Liver (tissue), 9 donors: ENCODE data around the gene NPAS2. TPM values are rescaled to one million over a fixed set of nuclear protein-coding genes. Genes with fewer than 3 reads are reported as not detected.

Source experiments
- DNase-seq: peaks from one replicate; pipeline ENCODE4 v3.0.0-alpha.2; 2017; ENCODE audit warnings: low spot score
- H3K27ac ChIP-seq, 2 donors: one replicate each; pipeline ENCODE4 v1.7.0; 2013; ENCODE audit warnings: inconsistent platforms in 2 of 2, low read length in 2 of 2, control low read depth in 1 of 2, low read depth in 1 of 2, mild to moderate bottlenecking in 1 of 2
- H3K27me3 ChIP-seq, 4 donors: one replicate each; pipeline versions ENCODE4 v1.6.1 to v1.7.0; 2013; ENCODE audit warnings: low read length in 3 of 4, inconsistent platforms in 1 of 4, mild to moderate bottlenecking in 1 of 4, moderate library complexity in 1 of 4; ENCODE audit not compliant: control insufficient read depth in 4 of 4, insufficient read depth in 4 of 4
- H3K36me3 ChIP-seq, 4 donors: one replicate each; pipeline versions ENCODE4 v1.6.1 to v1.7.0; 2013; ENCODE audit warnings: low read length in 3 of 4, mild to moderate bottlenecking in 3 of 4, low read depth in 1 of 4, moderate library complexity in 1 of 4; ENCODE audit not compliant: control insufficient read depth in 4 of 4, insufficient read depth in 3 of 4
- H3K4me1 ChIP-seq, 4 donors: one replicate each; pipeline versions ENCODE4 v1.6.1 to v1.7.0; 2013; ENCODE audit warnings: low read length in 3 of 4, mild to moderate bottlenecking in 3 of 4, moderate library complexity in 1 of 4; ENCODE audit not compliant: control insufficient read depth in 4 of 4, insufficient read depth in 4 of 4
- H3K4me3 ChIP-seq, 3 donors: one replicate each; pipeline versions ENCODE4 v1.6.1 to v1.7.0; 2013; ENCODE audit warnings: low read length in 3 of 3, control low read depth in 1 of 3, low read depth in 1 of 3, mild to moderate bottlenecking in 1 of 3
- H3K9ac ChIP-seq, 2 donors: one replicate each; pipeline ENCODE4 v1.7.0; 2013; ENCODE audit warnings: low read length in 2 of 2, mild to moderate bottlenecking in 2 of 2, moderate library complexity in 2 of 2, control low read depth in 1 of 2, low read depth in 1 of 2
- H3K9me3 ChIP-seq, 4 donors: one replicate each; pipeline versions ENCODE4 v1.6.1 to v1.7.0; 2013; ENCODE audit warnings: low read length in 3 of 4; ENCODE audit not compliant: control insufficient read depth in 4 of 4
- EGR1 ChIP-seq, 2 donors: IDR thresholded peaks; 2 replicates each; pipeline ENCODE4 v1.6.1; 2016 to 2018; ENCODE audit warnings: antibody characterized with exemption in 2 of 2, low read depth in 2 of 2
- FOXA1 ChIP-seq: IDR thresholded peaks from 2 replicates; pipeline ENCODE4 v1.6.1; 2016; ENCODE audit warnings: antibody characterized with exemption
- FOXA2 ChIP-seq: IDR thresholded peaks from 2 replicates; pipeline ENCODE4 v1.6.1; 2016; ENCODE audit warnings: antibody characterized with exemption
- HNF4A ChIP-seq, 2 donors: conservative IDR thresholded peaks; 2 replicates each; pipeline ENCODE4 v1.6.1; 2016; ENCODE audit warnings: antibody characterized with exemption in 2 of 2, mild to moderate bottlenecking in 2 of 2
- HNF4G ChIP-seq: IDR thresholded peaks from 2 replicates; pipeline ENCODE4 v1.6.1; 2016; ENCODE audit warnings: antibody characterized with exemption
- JUND ChIP-seq, 2 donors: IDR thresholded peaks; 2 replicates each; pipeline ENCODE4 v1.6.1; 2016; ENCODE audit warnings: antibody characterized with exemption in 2 of 2
- NR2F2 ChIP-seq: IDR thresholded peaks from 2 replicates; pipeline ENCODE4 v1.6.1; 2016; ENCODE audit warnings: antibody characterized with exemption
- RAD21 ChIP-seq, 2 donors: IDR thresholded peaks; 2 replicates each; pipeline ENCODE4 v1.6.1; 2016; ENCODE audit warnings: antibody characterized with exemption in 2 of 2, mild to moderate bottlenecking in 2 of 2
- RXRA ChIP-seq, 2 donors: IDR thresholded peaks; 2 replicates each; pipeline ENCODE4 v1.6.1; 2017 to 2018; ENCODE audit warnings: antibody characterized with exemption in 2 of 2, mild to moderate bottlenecking in 1 of 2
- SP1 ChIP-seq: IDR thresholded peaks from 2 replicates; pipeline ENCODE4 v1.6.1; 2018; ENCODE audit warnings: antibody characterized with exemption, mild to moderate bottlenecking
- TAF1 ChIP-seq: conservative IDR thresholded peaks from 2 replicates; pipeline ENCODE4 v1.6.1; 2016; ENCODE audit warnings: antibody characterized with exemption, mild to moderate bottlenecking
- YY1 ChIP-seq: IDR thresholded peaks from 2 replicates; pipeline ENCODE4 v1.6.1; 2016; ENCODE audit warnings: antibody characterized with exemption, mild to moderate bottlenecking
- WGBS: extraction: QIAGEN DNeasy Blood & Tissue Kit; methylation state at CpG from one replicate; pipeline ENCODE4 v1.1.7; 2013; 5-methylcytosine and 5-hydroxymethylcytosine counted together
- polyA plus RNA-seq, 2 donors: library from polyadenylated mRNA; stranded (reverse) in 1 of 2; unstranded in 1 of 2; fragments of 200-250 nt in 1 of 2; fragments of >200 nt in 1 of 2; fragmentation: Nextera tagmentation in 1 of 2; extraction: Ambion mirVana in 1 of 2; gene quantifications; one replicate each; pipeline versions ENCODE4 v1.2.1 to v1.2.3, GENCODE V29; 2013 to 2015
- total RNA-seq, 2 donors: library from RNA; depleted of rRNA; stranded (reverse); fragments of >200 nt; gene quantifications; one replicate each; pipeline ENCODE4 v1.2.3, GENCODE V29; 2014
- TF ChIP-seq, protein P1 (sequence below): IDR thresholded peaks from 2 replicates; pipeline ENCODE4 v1.6.1; 2016; ENCODE audit warnings: antibody characterized with exemption, mild to moderate bottlenecking
- TF ChIP-seq, protein P2 (sequence below): IDR thresholded peaks from 2 replicates; pipeline ENCODE4 v1.6.1; 2016; ENCODE audit warnings: antibody characterized with exemption
- TF ChIP-seq, protein P3 (sequence below): IDR thresholded peaks from 2 replicates; pipeline ENCODE4 v1.6.1; 2016; ENCODE audit warnings: antibody characterized with exemption
- TF ChIP-seq, protein P4 (sequence below): fragments of 150-350 bp; IDR thresholded peaks from 2 replicates; pipeline ENCODE4 v1.5.1; 2017; ENCODE audit warnings: improper control_type of control experiment, low read depth, low read length; ENCODE audit not compliant: missing input control
- TF ChIP-seq, protein P5 (sequence below): IDR thresholded peaks from 2 replicates; pipeline ENCODE4 v1.6.1; 2016; ENCODE audit warnings: antibody characterized with exemption
- donor health status: healthy.
- donor health status: healthy.
- donor health status: healthy.
- donor health status: healthy.
- donor health status: healthy.

NPAS2 gene
- total and polyA plus RNA-seq, 4 donors, result 0.33 to 24.3 (median 6.6) TPM

DNA sequence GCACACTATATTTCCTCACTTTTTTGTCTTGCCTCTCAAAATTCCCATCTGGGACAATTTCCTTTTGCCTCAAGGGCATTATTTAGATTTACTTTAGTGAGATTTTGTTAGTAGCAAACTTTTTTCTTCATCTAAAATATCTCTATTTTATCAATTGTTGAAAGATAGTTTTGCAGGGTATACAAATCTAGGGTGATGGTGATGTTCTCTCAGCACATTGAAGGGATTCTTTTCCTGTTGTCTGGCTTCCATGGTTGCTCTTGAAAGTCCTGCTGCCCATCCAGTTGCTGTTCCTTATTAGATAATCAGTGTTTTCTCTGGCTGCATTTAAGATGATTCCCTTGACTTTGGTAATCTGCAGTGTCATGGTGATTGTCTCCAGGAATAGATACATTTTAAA is 48.1 kb downstream of the NPAS2 start (continued):
- TF ChIP-seq, protein P1, sequence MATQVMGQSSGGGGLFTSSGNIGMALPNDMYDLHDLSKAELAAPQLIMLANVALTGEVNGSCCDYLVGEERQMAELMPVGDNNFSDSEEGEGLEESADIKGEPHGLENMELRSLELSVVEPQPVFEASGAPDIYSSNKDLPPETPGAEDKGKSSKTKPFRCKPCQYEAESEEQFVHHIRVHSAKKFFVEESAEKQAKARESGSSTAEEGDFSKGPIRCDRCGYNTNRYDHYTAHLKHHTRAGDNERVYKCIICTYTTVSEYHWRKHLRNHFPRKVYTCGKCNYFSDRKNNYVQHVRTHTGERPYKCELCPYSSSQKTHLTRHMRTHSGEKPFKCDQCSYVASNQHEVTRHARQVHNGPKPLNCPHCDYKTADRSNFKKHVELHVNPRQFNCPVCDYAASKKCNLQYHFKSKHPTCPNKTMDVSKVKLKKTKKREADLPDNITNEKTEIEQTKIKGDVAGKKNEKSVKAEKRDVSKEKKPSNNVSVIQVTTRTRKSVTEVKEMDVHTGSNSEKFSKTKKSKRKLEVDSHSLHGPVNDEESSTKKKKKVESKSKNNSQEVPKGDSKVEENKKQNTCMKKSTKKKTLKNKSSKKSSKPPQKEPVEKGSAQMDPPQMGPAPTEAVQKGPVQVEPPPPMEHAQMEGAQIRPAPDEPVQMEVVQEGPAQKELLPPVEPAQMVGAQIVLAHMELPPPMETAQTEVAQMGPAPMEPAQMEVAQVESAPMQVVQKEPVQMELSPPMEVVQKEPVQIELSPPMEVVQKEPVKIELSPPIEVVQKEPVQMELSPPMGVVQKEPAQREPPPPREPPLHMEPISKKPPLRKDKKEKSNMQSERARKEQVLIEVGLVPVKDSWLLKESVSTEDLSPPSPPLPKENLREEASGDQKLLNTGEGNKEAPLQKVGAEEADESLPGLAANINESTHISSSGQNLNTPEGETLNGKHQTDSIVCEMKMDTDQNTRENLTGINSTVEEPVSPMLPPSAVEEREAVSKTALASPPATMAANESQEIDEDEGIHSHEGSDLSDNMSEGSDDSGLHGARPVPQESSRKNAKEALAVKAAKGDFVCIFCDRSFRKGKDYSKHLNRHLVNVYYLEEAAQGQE, result no peak
- TF ChIP-seq RXRA (IDR thresholded peaks at IDR 0.05) (no peak), HNF4G (no peak), FOXA2 (no peak)

DNA sequence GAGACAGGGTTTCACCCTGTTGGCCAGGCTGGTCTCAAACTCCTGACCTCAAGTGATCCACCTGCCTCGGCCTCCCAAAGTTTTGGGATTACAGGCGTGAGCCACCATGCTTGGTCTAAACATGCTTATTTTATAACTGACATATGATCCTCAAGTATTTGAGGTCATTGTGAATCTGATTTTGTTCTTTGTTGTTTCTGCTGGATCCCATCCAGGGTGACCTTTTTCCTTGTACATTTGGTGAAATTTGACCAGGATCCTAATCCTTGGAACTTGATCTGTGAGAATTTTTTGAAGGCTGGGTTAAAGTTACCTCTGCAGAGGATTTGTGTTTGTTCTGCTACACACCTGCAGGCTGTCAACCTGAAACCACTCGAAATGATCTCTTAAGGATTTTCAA is 49.2 kb downstream of the NPAS2 start:
- 89% methylated on average over 3 of the region's 3 CpGs for WGBS
- no peaks in the 10 kb centered on the region for H3K36me3 ChIP-seq
- TF ChIP-seq YY1, result no peak
- no peak for TF ChIP-seq HNF4G
- TF ChIP-seq, protein P2, sequence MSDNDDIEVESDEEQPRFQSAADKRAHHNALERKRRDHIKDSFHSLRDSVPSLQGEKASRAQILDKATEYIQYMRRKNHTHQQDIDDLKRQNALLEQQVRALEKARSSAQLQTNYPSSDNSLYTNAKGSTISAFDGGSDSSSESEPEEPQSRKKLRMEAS, result no peak
- TF ChIP-seq, protein P3, sequence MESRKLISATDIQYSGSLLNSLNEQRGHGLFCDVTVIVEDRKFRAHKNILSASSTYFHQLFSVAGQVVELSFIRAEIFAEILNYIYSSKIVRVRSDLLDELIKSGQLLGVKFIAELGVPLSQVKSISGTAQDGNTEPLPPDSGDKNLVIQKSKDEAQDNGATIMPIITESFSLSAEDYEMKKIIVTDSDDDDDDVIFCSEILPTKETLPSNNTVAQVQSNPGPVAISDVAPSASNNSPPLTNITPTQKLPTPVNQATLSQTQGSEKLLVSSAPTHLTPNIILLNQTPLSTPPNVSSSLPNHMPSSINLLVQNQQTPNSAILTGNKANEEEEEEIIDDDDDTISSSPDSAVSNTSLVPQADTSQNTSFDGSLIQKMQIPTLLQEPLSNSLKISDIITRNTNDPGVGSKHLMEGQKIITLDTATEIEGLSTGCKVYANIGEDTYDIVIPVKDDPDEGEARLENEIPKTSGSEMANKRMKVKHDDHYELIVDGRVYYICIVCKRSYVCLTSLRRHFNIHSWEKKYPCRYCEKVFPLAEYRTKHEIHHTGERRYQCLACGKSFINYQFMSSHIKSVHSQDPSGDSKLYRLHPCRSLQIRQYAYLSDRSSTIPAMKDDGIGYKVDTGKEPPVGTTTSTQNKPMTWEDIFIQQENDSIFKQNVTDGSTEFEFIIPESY, result no peak
- TF ChIP-seq, protein P1, result no peak
- no peak for TF ChIP-seq HNF4A (conservative IDR thresholded peaks at IDR 0.05)
- TF ChIP-seq, protein P4, sequence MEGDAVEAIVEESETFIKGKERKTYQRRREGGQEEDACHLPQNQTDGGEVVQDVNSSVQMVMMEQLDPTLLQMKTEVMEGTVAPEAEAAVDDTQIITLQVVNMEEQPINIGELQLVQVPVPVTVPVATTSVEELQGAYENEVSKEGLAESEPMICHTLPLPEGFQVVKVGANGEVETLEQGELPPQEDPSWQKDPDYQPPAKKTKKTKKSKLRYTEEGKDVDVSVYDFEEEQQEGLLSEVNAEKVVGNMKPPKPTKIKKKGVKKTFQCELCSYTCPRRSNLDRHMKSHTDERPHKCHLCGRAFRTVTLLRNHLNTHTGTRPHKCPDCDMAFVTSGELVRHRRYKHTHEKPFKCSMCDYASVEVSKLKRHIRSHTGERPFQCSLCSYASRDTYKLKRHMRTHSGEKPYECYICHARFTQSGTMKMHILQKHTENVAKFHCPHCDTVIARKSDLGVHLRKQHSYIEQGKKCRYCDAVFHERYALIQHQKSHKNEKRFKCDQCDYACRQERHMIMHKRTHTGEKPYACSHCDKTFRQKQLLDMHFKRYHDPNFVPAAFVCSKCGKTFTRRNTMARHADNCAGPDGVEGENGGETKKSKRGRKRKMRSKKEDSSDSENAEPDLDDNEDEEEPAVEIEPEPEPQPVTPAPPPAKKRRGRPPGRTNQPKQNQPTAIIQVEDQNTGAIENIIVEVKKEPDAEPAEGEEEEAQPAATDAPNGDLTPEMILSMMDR, result no peak
- no peak for TF ChIP-seq FOXA2
- TF ChIP-seq FOXA1, result no peak
- no peak for TF ChIP-seq RAD21 (IDR thresholded peaks at IDR 0.05)
- TF ChIP-seq, protein P5, sequence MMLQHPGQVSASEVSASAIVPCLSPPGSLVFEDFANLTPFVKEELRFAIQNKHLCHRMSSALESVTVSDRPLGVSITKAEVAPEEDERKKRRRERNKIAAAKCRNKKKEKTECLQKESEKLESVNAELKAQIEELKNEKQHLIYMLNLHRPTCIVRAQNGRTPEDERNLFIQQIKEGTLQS, result no peak
- TF ChIP-seq TAF1, result no peak
- no peak for TF ChIP-seq NR2F2
- TF ChIP-seq SP1, result no peak
- no peak for TF ChIP-seq JUND (IDR thresholded peaks at IDR 0.05)
- TF ChIP-seq RXRA (IDR thresholded peaks at IDR 0.05), result no peak
- no peak for TF ChIP-seq EGR1 (IDR thresholded peaks at IDR 0.05; ENCODE audit: low read depth in 2 of 2)
- no peak overlapping the region for H3K27ac ChIP-seq
- peaks cover 1 to 15% (median 12%) of the 10 kb centered on the region in 4 donors for H3K4me1 ChIP-seq
- no peak for DNase-seq
- H3K4me3 ChIP-seq, result no peak overlapping the region
- no peaks in the 10 kb centered on the region for H3K9me3 ChIP-seq
- H3K27me3 ChIP-seq, result no peaks in the 10 kb centered on the region
- no peak overlapping the region for H3K9ac ChIP-seq
